Smooth muscle cell (in vitro differentiated cells): Measurements from ENCODE around the gene KDM4C. TPM values are rescaled to one million over a fixed set of nuclear protein-coding genes. Genes with fewer than 3 reads are reported as not detected.

Source experiments
- DNase-seq: peaks from one replicate; lab custom pipeline; 2025; ENCODE audit not compliant: unreplicated experiment; lab: John Stamatoyannopoulos, UW
- H2AFZ ChIP-seq: fragments of 200-600 bp; sonication (generic); 2 replicates; pipeline ENCODE4 v1.6.0; 2016; ENCODE audit warnings: antibody characterized with exemption, low read depth, mild to moderate bottlenecking
- H3F3A ChIP-seq: fragments of 200-600 bp; sonication (generic); 2 replicates; pipeline ENCODE4 v1.6.0; 2017; ENCODE audit warnings: antibody characterized with exemption, low read depth
- H3K27ac ChIP-seq: fragments of 200-600 bp; sonication (generic); 2 replicates; pipeline ENCODE4 v1.5.1; 2016; ENCODE audit warnings: low read depth, mild to moderate bottlenecking
- H3K27me3 ChIP-seq: fragments of 200-600 bp; sonication (generic); 2 replicates; pipeline ENCODE4 v1.6.1; 2016; ENCODE audit warnings: low read depth, mild to moderate bottlenecking
- H3K36me3 ChIP-seq: fragments of 200-600 bp; sonication (generic); 2 replicates; pipeline ENCODE4 v1.5.1; 2016; ENCODE audit warnings: low read depth
- H3K4me1 ChIP-seq: fragments of 200-600 bp; sonication (generic); 2 replicates; pipeline ENCODE4 v1.5.1; 2016; ENCODE audit warnings: low read depth
- H3K4me2 ChIP-seq: fragments of 200-600 bp; sonication (generic); 2 replicates; pipeline ENCODE4 v1.6.0; 2016; ENCODE audit warnings: mild to moderate bottlenecking
- H3K4me3 ChIP-seq: fragments of 200-600 bp; sonication (generic); 2 replicates; pipeline ENCODE4 v1.5.1; 2016; ENCODE audit warnings: mild to moderate bottlenecking
- H3K79me2 ChIP-seq: fragments of 200-600 bp; sonication (generic); 2 replicates; pipeline ENCODE4 v1.6.0; 2016; ENCODE audit warnings: low read depth, mild to moderate bottlenecking
- H3K9ac ChIP-seq: fragments of 200-600 bp; sonication (generic); 2 replicates; pipeline ENCODE4 v1.6.0; 2016; ENCODE audit warnings: low read depth
- H3K9me3 ChIP-seq: fragments of 200-600 bp; sonication (generic); replicated peaks from 2 replicates; pipeline ENCODE4 v1.5.1; 2016; ENCODE audit warnings: low read depth
- H4K20me1 ChIP-seq: fragments of 200-600 bp; sonication (generic); 2 replicates; pipeline ENCODE4 v1.6.0; 2016; ENCODE audit warnings: low read depth
- CTCF ChIP-seq: fragments of 200-600 bp; sonication (generic); IDR thresholded peaks from 2 replicates; pipeline ENCODE4 v1.5.1; 2017; ENCODE audit warnings: borderline replicate concordance, mild to moderate bottlenecking, antibody characterized with exemption; ENCODE audit not compliant: insufficient read depth, poor library complexity, severe bottlenecking
- WGBS: methylation state at CpG from one replicate; pipeline ENCODE4 v1.1.7; 2016; ENCODE audit warnings: low lambda C conversion rate; 5-methylcytosine and 5-hydroxymethylcytosine counted together
- polyA plus RNA-seq: library from polyadenylated mRNA; unstranded; fragments of >200 nt; fragmentation: Nextera tagmentation; extraction: Ambion mirVana; gene quantifications from 2 replicates; pipeline ENCODE4 v1.2.1, GENCODE V29; 2016
- total RNA-seq: library from RNA; depleted of rRNA; stranded (reverse); fragments of >200 nt; gene quantifications from 2 replicates; pipeline ENCODE4 v1.2.3, GENCODE V29; 2014

The KDM4C gene
- total and polyA plus RNA-seq, 2 experiments from 2014 or later: 7.5 to 20.2 TPM

- no peaks in the 10 kb centered on the region for H3K36me3 ChIP-seq
Observed at GRCh38 chr9:7083192-7083591, 325.4 kb downstream of the KDM4C start.

GRCh38 chr9:7085357-7085756 is 327.6 kb downstream of the KDM4C start:
- H3K4me1 ChIP-seq: no peaks in the 10 kb centered on the region
- no peak for DNase-seq
- no peaks in the 10 kb centered on the region for H3F3A ChIP-seq
- no peak overlapping the region for H3K4me2 ChIP-seq
- H2AFZ ChIP-seq: no peak overlapping the region
- 97% methylated on average over 4 of the region's 4 CpGs for WGBS
- no peaks in the 10 kb centered on the region for H4K20me1 ChIP-seq
- no peaks in the 10 kb centered on the region for H3K27me3 ChIP-seq
- no peaks in the 10 kb centered on the region for H3K79me2 ChIP-seq
- H3K27ac ChIP-seq: no peak overlapping the region
- no peaks in the 10 kb centered on the region for H3K36me3 ChIP-seq
- H3K9me3 ChIP-seq: no peaks in the 10 kb centered on the region
- no peak overlapping the region for H3K9ac ChIP-seq
- no peak for TF ChIP-seq CTCF
- H3K4me3 ChIP-seq: no peak overlapping the region

More at GRCh38 chr9:7083192-7083591, 325.4 kb downstream of the KDM4C start:
- Histone ChIP-seq H3K9me3 (no peaks in the 10 kb centered on the region), H3K27ac (no peak overlapping the region), H4K20me1 (no peaks in the 10 kb centered on the region), H3K4me2 (no peak overlapping the region), H3K9ac (no peak overlapping the region), H3K4me1 (no peaks in the 10 kb centered on the region), H3K27me3 (no peaks in the 10 kb centered on the region), H2AFZ (no peak overlapping the region), H3K4me3 (no peak overlapping the region), H3K79me2 (no peaks in the 10 kb centered on the region), H3F3A (no peaks in the 10 kb centered on the region)
- no peak for TF ChIP-seq CTCF
- 96% methylated on average over 1 of the region's 1 CpG for WGBS
- no peak for DNase-seq

- H3K36me3 ChIP-seq: no peaks in the 10 kb centered on the region
- no peak overlapping the region for H3K9ac ChIP-seq
- H3K27ac ChIP-seq: no peak overlapping the region
- no peaks in the 10 kb centered on the region for H3K4me1 ChIP-seq
- H3K27me3 ChIP-seq: no peaks in the 10 kb centered on the region
- no peaks in the 10 kb centered on the region for H3K9me3 ChIP-seq
- no peak overlapping the region for H2AFZ ChIP-seq
- no peaks in the 10 kb centered on the region for H3K79me2 ChIP-seq
- no peak overlapping the region for H3K4me2 ChIP-seq
- 84% methylated on average over 3 of the region's 3 CpGs for WGBS
- no peaks in the 10 kb centered on the region for H4K20me1 ChIP-seq
- H3K4me3 ChIP-seq: no peak overlapping the region
- TF ChIP-seq CTCF: no peak
- no peaks in the 10 kb centered on the region for H3F3A ChIP-seq
- no peak for DNase-seq
Observed at GRCh38 chr9:7086389-7086788, 328.6 kb downstream of the KDM4C start.

GRCh38 chr9:7088611-7089010 is 330.8 kb downstream of the KDM4C start:
- Histone ChIP-seq H3K27me3 (no peaks in the 10 kb centered on the region), H3K79me2 (no peaks in the 10 kb centered on the region), H2AFZ (no peak overlapping the region), H3K36me3 (no peaks in the 10 kb centered on the region), H3K4me1 (no peaks in the 10 kb centered on the region), H4K20me1 (no peaks in the 10 kb centered on the region), H3K9ac (no peak overlapping the region), H3K4me3 (no peak overlapping the region), H3F3A (no peaks in the 10 kb centered on the region), H3K27ac (no peak overlapping the region), H3K9me3 (no peaks in the 10 kb centered on the region), H3K4me2 (no peak overlapping the region)
- no peak for DNase-seq
- WGBS: 80% methylated on average over 3 of the region's 3 CpGs
- no peak for TF ChIP-seq CTCF
